A549 (cell line): ENCODE results near the gene ZNF764.

Experiments used
- BHLHE40 ChIP-seq: IDR thresholded peaks from 2 replicates; pipeline ENCODE4 v1.6.1; 2012; ENCODE audit warnings: low read depth, low read length, inconsistent platforms
- CEBPB ChIP-seq, 2 experiments: fragments of >200 bp in 1 of 2; sonication (Bioruptor Twin) in 1 of 2; formaldehyde crosslinking in 1 of 2; IDR thresholded peaks; 2 replicates each; pipeline ENCODE4 v1.6.1; 2012 to 2016
- ELK1 ChIP-seq: fragments of 150-350 bp; IDR thresholded peaks from 2 replicates; pipeline ENCODE4 v1.6.1; 2014; ENCODE audit warnings: low read depth, mild to moderate bottlenecking, low read length
- EP300 ChIP-seq, 2 experiments: fragments of >200 bp; sonication (Bioruptor Twin); formaldehyde crosslinking; IDR thresholded peaks; 2 replicates in 1 of 2; 3 replicates in 1 of 2; pipeline ENCODE4 v1.6.1; 2016 to 2017
- MAZ ChIP-seq: fragments of 150-350 bp; IDR thresholded peaks from 2 replicates; pipeline ENCODE4 v1.6.1; 2014; ENCODE audit warnings: antibody characterized with exemption, low read depth, low read length, borderline replicate concordance
- MYC ChIP-seq: IDR thresholded peaks from 2 replicates; pipeline ENCODE4 v1.6.1; 2012; ENCODE audit warnings: mild to moderate bottlenecking, inconsistent platforms, low read length, improper control_type of control experiment, borderline replicate concordance
- NFE2L2 ChIP-seq: fragments of 150-350 bp; conservative IDR thresholded peaks from 2 replicates; pipeline ENCODE4 v1.6.1; 2014; ENCODE audit warnings: low read length
- POLR2A ChIP-seq: IDR thresholded peaks from 2 replicates; pipeline ENCODE4 v1.6.1; 2012; ENCODE audit warnings: mild to moderate bottlenecking, low read length
- POLR2AphosphoS2 ChIP-seq: conservative IDR thresholded peaks from 2 replicates; pipeline ENCODE4 v1.6.1; 2012; ENCODE audit warnings: low read length, improper control_type of control experiment, inconsistent platforms
- RAD21 ChIP-seq, 2 experiments: fragments of >200 bp in 1 of 2; sonication (Bioruptor Twin) in 1 of 2; formaldehyde crosslinking in 1 of 2; IDR thresholded peaks in 1 of 2; conservative IDR thresholded peaks in 1 of 2; 2 replicates in 1 of 2; 3 replicates in 1 of 2; pipeline ENCODE4 v1.6.1; 2012 to 2018; ENCODE audit warnings: inconsistent platforms in 1 of 2
- REST ChIP-seq: fragments of 200-600 bp; sonication (generic); IDR thresholded peaks from 2 replicates; pipeline ENCODE4 v1.6.1; 2016; ENCODE audit warnings: antibody characterized with exemption, mild to moderate bottlenecking, moderate library complexity
- RFX5 ChIP-seq: fragments of 450-650 bp; IDR thresholded peaks from 2 replicates; pipeline ENCODE4 v1.7.1; 2014; ENCODE audit warnings: antibody characterized with exemption, mild to moderate bottlenecking, moderate library complexity
- TF ChIP-seq, protein P1 (sequence below): fragments of >200 bp; sonication (Bioruptor Twin); formaldehyde crosslinking; IDR thresholded peaks from 3 replicates; pipeline ENCODE4 v1.5.1; 2016

DNA sequence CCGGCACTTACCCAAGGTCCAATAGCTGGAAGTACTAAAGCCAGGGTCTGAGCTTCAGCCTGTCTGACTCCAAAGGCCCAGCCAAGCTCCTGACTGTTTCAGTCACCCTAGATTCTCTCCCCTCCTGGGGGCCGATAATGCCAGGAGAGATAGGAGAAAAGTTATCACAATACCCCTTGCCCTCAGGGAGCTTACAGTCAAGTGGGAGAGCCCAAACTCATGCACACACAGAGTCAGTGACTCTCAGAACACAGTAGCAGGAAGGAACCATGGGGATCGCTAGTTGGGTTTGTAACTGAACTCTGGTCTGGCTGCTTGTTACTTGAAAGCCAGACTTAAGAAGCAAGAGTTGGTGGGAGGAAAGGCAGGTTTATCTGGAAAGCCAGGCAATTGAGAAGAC, 46.7 kb downstream of the ZNF764 start:
- TF ChIP-seq POLR2A (no peak), EP300 (IDR thresholded peaks at IDR 0.05) (no peak), ELK1 (no peak), REST (no peak), NFE2L2 (no peak), BHLHE40 (no peak), CEBPB (IDR thresholded peaks at IDR 0.05) (no peak), RFX5 (no peak), POLR2AphosphoS2 (no peak), MAZ (no peak), MYC (no peak), RAD21 (conservative IDR thresholded peaks at IDR 0.05 in 1 of 2, IDR thresholded peaks at IDR 0.05 in 1 of 2) (no peak)
- TF ChIP-seq, protein P1, sequence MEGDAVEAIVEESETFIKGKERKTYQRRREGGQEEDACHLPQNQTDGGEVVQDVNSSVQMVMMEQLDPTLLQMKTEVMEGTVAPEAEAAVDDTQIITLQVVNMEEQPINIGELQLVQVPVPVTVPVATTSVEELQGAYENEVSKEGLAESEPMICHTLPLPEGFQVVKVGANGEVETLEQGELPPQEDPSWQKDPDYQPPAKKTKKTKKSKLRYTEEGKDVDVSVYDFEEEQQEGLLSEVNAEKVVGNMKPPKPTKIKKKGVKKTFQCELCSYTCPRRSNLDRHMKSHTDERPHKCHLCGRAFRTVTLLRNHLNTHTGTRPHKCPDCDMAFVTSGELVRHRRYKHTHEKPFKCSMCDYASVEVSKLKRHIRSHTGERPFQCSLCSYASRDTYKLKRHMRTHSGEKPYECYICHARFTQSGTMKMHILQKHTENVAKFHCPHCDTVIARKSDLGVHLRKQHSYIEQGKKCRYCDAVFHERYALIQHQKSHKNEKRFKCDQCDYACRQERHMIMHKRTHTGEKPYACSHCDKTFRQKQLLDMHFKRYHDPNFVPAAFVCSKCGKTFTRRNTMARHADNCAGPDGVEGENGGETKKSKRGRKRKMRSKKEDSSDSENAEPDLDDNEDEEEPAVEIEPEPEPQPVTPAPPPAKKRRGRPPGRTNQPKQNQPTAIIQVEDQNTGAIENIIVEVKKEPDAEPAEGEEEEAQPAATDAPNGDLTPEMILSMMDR, result no peak
